Stomach (tissue), 9 donors: ENCODE measurements around the gene VAPB. TPM values are rescaled to one million over a fixed set of nuclear protein-coding genes. Genes with fewer than 3 reads are reported as not detected.

Experiments
- DNase-seq, 2 donors: peaks; one replicate each; pipeline versions ENCODE4 v3.0.0 to v3.0.0-alpha.2; 2013 to 2019
- H3K27ac ChIP-seq, 5 donors: fragments of 200-600 bp in 4 of 5; sonication (generic) in 4 of 5; one replicate each; pipeline ENCODE4 v1.5.1; 2013 to 2019; ENCODE audit warnings: mild to moderate bottlenecking in 1 of 5, moderate library complexity in 1 of 5
- H3K27me3 ChIP-seq, 3 donors: fragments of 200-600 bp; sonication (generic); one replicate each; pipeline ENCODE4 v1.5.1; 2017 to 2019; ENCODE audit warnings: mixed run types in 1 of 3
- H3K36me3 ChIP-seq, 4 donors: fragments of 200-600 bp; sonication (generic); 1 replicate in 3 of 4; 2 replicates in 1 of 4; pipeline ENCODE4 v1.5.1; 2016 to 2019
- H3K4me1 ChIP-seq, 4 donors: fragments of 200-600 bp; sonication (generic); one replicate each; pipeline ENCODE4 v1.5.1; 2016 to 2019
- H3K4me3 ChIP-seq, 4 donors: fragments of 200-600 bp; sonication (generic) in 3 of 4; one replicate each; pipeline ENCODE4 v1.5.1; 2016 to 2019; ENCODE audit warnings: mild to moderate bottlenecking in 1 of 4
- H3K9me3 ChIP-seq, 4 donors: fragments of 200-600 bp; sonication (generic); one replicate each; pipeline ENCODE4 v1.5.1; 2016 to 2019
- CTCF ChIP-seq, 7 experiments: fragments of 450-650 bp in 4 of 7; fragments of 200-600 bp in 3 of 7; sonication (generic) in 3 of 7; IDR thresholded peaks; one replicate each; pipeline ENCODE4 v1.5.1; 2016 to 2019; ENCODE audit warnings: antibody characterized with exemption in 7 of 7, control low read depth in 2 of 7, mild to moderate bottlenecking in 1 of 7
- EP300 ChIP-seq: sonication (generic); formaldehyde crosslinking; IDR thresholded peaks from one replicate; pipeline ENCODE4 v1.6.1; 2017; ENCODE audit warnings: antibody characterized with exemption
- POLR2A ChIP-seq, 4 donors: fragments of 450-650 bp; IDR thresholded peaks; one replicate each; pipeline ENCODE4 v1.6.1; 2016; ENCODE audit warnings: antibody characterized with exemption in 4 of 4, control low read depth in 2 of 4, mild to moderate bottlenecking in 1 of 4, moderate library complexity in 1 of 4
- POLR2AphosphoS5 ChIP-seq, 3 donors: sonication (generic); formaldehyde crosslinking; IDR thresholded peaks; one replicate each; pipeline ENCODE4 v1.6.1; 2016; ENCODE audit warnings: antibody characterized with exemption in 3 of 3
- WGBS, 5 donors: extraction: QIAGEN DNeasy Blood & Tissue Kit in 3 of 5; methylation state at CpG; one replicate each; pipeline versions ENCODE4 v1.1.5 to v1.1.7; 2013 to 2018; 5-methylcytosine and 5-hydroxymethylcytosine counted together
- intact Hi-C: fragments of 100-400 bp; cut with DNase I; formaldehyde crosslinking; loops from one replicate; pipeline ENCODE4 v1.15.1; 2023; ENCODE audit warnings: low total_unique reads
- polyA plus RNA-seq, 3 donors: library from polyadenylated mRNA; stranded (reverse); fragments of 200-250 nt; gene quantifications; one replicate each; pipeline ENCODE4 v1.2.3, GENCODE V29; 2013
- total RNA-seq, 5 donors: library from RNA; depleted of rRNA; stranded (reverse); fragments of >200 nt; gene quantifications; one replicate each; pipeline versions ENCODE4 v1.1.0 to v1.2.3, GENCODE V29; 2014 to 2016
- donor health status: healthy with polysubstance abuse.
- donor health status: Bipolar disorder and iron deficiency.
- donor health status: healthy.

VAPB gene
- total and polyA plus RNA-seq, 8 donors = 7.6 to 40.6 (median 18.2) TPM

- no peak for DNase-seq
- intact Hi-C loops = no loop called here
- Histone ChIP-seq H3K4me3 (no peak overlapping the region), H3K9me3 (no peaks in the 10 kb centered on the region), H3K4me1 (peaks cover 16 to 71% (median 35%) of the 10 kb centered on the region in 4 donors), H3K36me3 (peaks cover 0 to 11% (median 0%) of the 10 kb centered on the region in 4 donors), H3K27ac (no peak overlapping the region), H3K27me3 (no peaks in the 10 kb centered on the region)
- WGBS, 5 donors = 84 to 93% (median 87%) methylated on average over 3 of the region's 3 CpGs
- no peak for TF ChIP-seq POLR2AphosphoS5 (IDR thresholded peaks at IDR 0.05)
- no peak for TF ChIP-seq POLR2A (IDR thresholded peaks at IDR 0.05)
- TF ChIP-seq CTCF (IDR thresholded peaks at IDR 0.05) = no peak
- no peak for TF ChIP-seq EP300
Observed at GRCh38 chr20:58395604-58396003, 6.6 kb downstream of the VAPB start.

- H3K36me3 ChIP-seq = no peaks in the 10 kb centered on the region
- TF ChIP-seq POLR2A (IDR thresholded peaks at IDR 0.05) = no peak
- TF ChIP-seq POLR2AphosphoS5 (IDR thresholded peaks at IDR 0.05) = no peak
- no peak for TF ChIP-seq EP300
- TF ChIP-seq CTCF (IDR thresholded peaks at IDR 0.05) = no peak
- H3K27me3 ChIP-seq = no peaks in the 10 kb centered on the region
- H3K9me3 ChIP-seq = no peaks in the 10 kb centered on the region
- no peak overlapping the region for H3K4me3 ChIP-seq
- no peak for DNase-seq
- no peak overlapping the region for H3K27ac ChIP-seq
- intact Hi-C loops = no loop called here
- peaks cover 0 to 61% (median 33%) of the 10 kb centered on the region in 4 donors for H3K4me1 ChIP-seq
- 97 to 100% (median 98%) methylated on average over 6 of the region's 6 CpGs for WGBS, 5 donors
Observed at GRCh38 chr20:58397429-58397828, 8.4 kb downstream of the VAPB start.

- no peak for TF ChIP-seq POLR2A (IDR thresholded peaks at IDR 0.05)
- no peak for TF ChIP-seq EP300
- no peak for TF ChIP-seq CTCF (IDR thresholded peaks at IDR 0.05)
- no peak for TF ChIP-seq POLR2AphosphoS5 (IDR thresholded peaks at IDR 0.05)
- WGBS, 5 donors = 85 to 93% (median 87%) methylated on average over 5 of the region's 5 CpGs
- intact Hi-C loops = no loop called here
- Histone ChIP-seq H3K9me3 (no peaks in the 10 kb centered on the region), H3K27me3 (no peaks in the 10 kb centered on the region), H3K4me3 (no peak overlapping the region), H3K4me1 (peaks cover 0 to 59% (median 32%) of the 10 kb centered on the region in 4 donors), H3K27ac (no peak overlapping the region), H3K36me3 (no peaks in the 10 kb centered on the region)
- no peak for DNase-seq
Observed at GRCh38 chr20:58398254-58398653, 9.2 kb downstream of the VAPB start.

- 89 to 93% (median 92%) methylated on average over 6 of the region's 6 CpGs for WGBS, 5 donors
- Histone ChIP-seq H3K4me3 (no peak overlapping the region), H3K27ac (no peak overlapping the region), H3K9me3 (no peaks in the 10 kb centered on the region), H3K4me1 (peaks cover 0 to 53% (median 29%) of the 10 kb centered on the region in 4 donors), H3K27me3 (no peaks in the 10 kb centered on the region), H3K36me3 (no peaks in the 10 kb centered on the region)
- intact Hi-C loops = no loop called here
- TF ChIP-seq POLR2AphosphoS5 (IDR thresholded peaks at IDR 0.05) (no peak), CTCF (IDR thresholded peaks at IDR 0.05) (no peak), EP300 (no peak), POLR2A (IDR thresholded peaks at IDR 0.05) (no peak)
- DNase-seq = no peak
Observed at GRCh38 chr20:58399926-58400325, 10.9 kb downstream of the VAPB start.
